HEK293 (cell line): ENCODE data around the gene TIGD7.

Experiments
- GLI4 ChIP-seq: fragments of 450-650 bp; formaldehyde crosslinking; IDR thresholded peaks from 2 replicates; pipeline ENCODE4 v1.5.1; 2016; ENCODE audit warnings: missing biosample characterization, missing genetic modification characterization
- HOXC10 ChIP-seq: sonication (generic); formaldehyde crosslinking; IDR thresholded peaks from 2 replicates; pipeline ENCODE4 v1.8.1; 2023; ENCODE audit warnings: mild to moderate bottlenecking, missing genetic modification reagents
- HOXD13 ChIP-seq: sonication (generic); formaldehyde crosslinking; IDR thresholded peaks from 2 replicates; pipeline ENCODE4 v1.8.0; 2022; ENCODE audit warnings: missing genetic modification reagents, borderline replicate concordance
- KLF7 ChIP-seq: fragments of 450-650 bp; formaldehyde crosslinking; IDR thresholded peaks from 2 replicates; pipeline ENCODE4 v1.5.1; 2016; ENCODE audit warnings: missing biosample characterization, missing genetic modification characterization, borderline replicate concordance
- OVOL3 ChIP-seq: fragments of 450-650 bp; formaldehyde crosslinking; IDR thresholded peaks from 2 replicates; pipeline ENCODE4 v1.5.1; 2016; ENCODE audit warnings: missing biosample characterization, missing genetic modification characterization
- SP2 ChIP-seq: fragments of 450-650 bp; formaldehyde crosslinking; IDR thresholded peaks from 2 replicates; pipeline ENCODE4 v1.5.1; 2016; ENCODE audit warnings: missing biosample characterization, missing genetic modification characterization
- SP3 ChIP-seq: fragments of 450-650 bp; formaldehyde crosslinking; IDR thresholded peaks from 2 replicates; pipeline ENCODE4 v1.5.1; 2016; ENCODE audit warnings: missing biosample characterization, missing genetic modification characterization
- YY1 ChIP-seq: fragments of 450-650 bp; formaldehyde crosslinking; IDR thresholded peaks from 2 replicates; pipeline ENCODE4 v1.5.1; 2018; ENCODE audit warnings: missing biosample characterization, missing genetic modification characterization
- YY2 ChIP-seq: fragments of 450-650 bp; formaldehyde crosslinking; IDR thresholded peaks from 2 replicates; pipeline ENCODE4 v1.5.1; 2016; ENCODE audit warnings: missing biosample characterization, missing genetic modification characterization
- ZEB2 ChIP-seq: fragments of 450-650 bp; formaldehyde crosslinking; IDR thresholded peaks from 2 replicates; pipeline ENCODE4 v1.5.1; 2016; ENCODE audit warnings: missing biosample characterization, missing genetic modification characterization
- ZFP37 ChIP-seq: fragments of 450-650 bp; formaldehyde crosslinking; IDR thresholded peaks from 2 replicates; pipeline ENCODE4 v1.5.1; 2016; ENCODE audit warnings: missing biosample characterization, missing genetic modification characterization
- ZIC2 ChIP-seq: fragments of 450-650 bp; formaldehyde crosslinking; IDR thresholded peaks from 2 replicates; pipeline ENCODE4 v1.5.1; 2016; ENCODE audit warnings: missing biosample characterization, missing genetic modification characterization
- ZNF133 ChIP-seq: fragments of 450-650 bp; formaldehyde crosslinking; IDR thresholded peaks from 2 replicates; pipeline ENCODE4 v1.5.1; 2016; ENCODE audit warnings: missing biosample characterization, missing genetic modification characterization
- ZNF157 ChIP-seq: fragments of 450-650 bp; formaldehyde crosslinking; IDR thresholded peaks from 2 replicates; pipeline ENCODE4 v1.5.1; 2016; ENCODE audit warnings: missing biosample characterization, missing genetic modification characterization
- ZNF19 ChIP-seq: fragments of 450-650 bp; formaldehyde crosslinking; IDR thresholded peaks from 2 replicates; pipeline ENCODE4; 2016; ENCODE audit warnings: missing biosample characterization, missing genetic modification characterization, low read depth
- ZNF202 ChIP-seq: fragments of 450-650 bp; formaldehyde crosslinking; IDR thresholded peaks from 2 replicates; pipeline ENCODE4 v1.5.1; 2016; ENCODE audit warnings: missing biosample characterization, missing genetic modification characterization, borderline replicate concordance
- ZNF223 ChIP-seq: fragments of 450-650 bp; formaldehyde crosslinking; IDR thresholded peaks from 2 replicates; pipeline ENCODE4 v1.5.1; 2016; ENCODE audit warnings: missing biosample characterization, missing genetic modification characterization
- ZNF24 ChIP-seq: fragments of 450-650 bp; formaldehyde crosslinking; IDR thresholded peaks from 2 replicates; pipeline ENCODE4 v1.5.1; 2016; ENCODE audit warnings: missing biosample characterization, missing genetic modification characterization
- ZNF311 ChIP-seq: fragments of 450-650 bp; formaldehyde crosslinking; IDR thresholded peaks from 2 replicates; pipeline ENCODE4 v1.5.1; 2017; ENCODE audit warnings: missing biosample characterization, missing genetic modification characterization, borderline replicate concordance
- ZNF335 ChIP-seq: fragments of 450-650 bp; formaldehyde crosslinking; conservative IDR thresholded peaks from 2 replicates; pipeline ENCODE4 v1.5.1; 2016; ENCODE audit warnings: missing biosample characterization, missing genetic modification characterization
- ZNF37A ChIP-seq: fragments of 450-650 bp; IDR thresholded peaks from 2 replicates; pipeline ENCODE4 v1.5.1; 2018; ENCODE audit warnings: missing biosample characterization, missing genetic modification characterization
- ZNF416 ChIP-seq: fragments of 450-650 bp; formaldehyde crosslinking; IDR thresholded peaks from 2 replicates; pipeline ENCODE4 v1.5.1; 2016; ENCODE audit warnings: missing biosample characterization, missing genetic modification characterization
- ZNF423 ChIP-seq: fragments of 450-650 bp; formaldehyde crosslinking; IDR thresholded peaks from 2 replicates; pipeline ENCODE4 v1.5.1; 2016; ENCODE audit warnings: missing biosample characterization, missing genetic modification characterization
- ZNF449 ChIP-seq: fragments of 450-650 bp; formaldehyde crosslinking; IDR thresholded peaks from 2 replicates; pipeline ENCODE4 v1.5.1; 2017; ENCODE audit warnings: missing biosample characterization, mild to moderate bottlenecking, missing genetic modification characterization, moderate library complexity
- ZNF473 ChIP-seq: fragments of 450-650 bp; formaldehyde crosslinking; IDR thresholded peaks from 2 replicates; pipeline ENCODE4 v1.5.1; 2017; ENCODE audit warnings: missing biosample characterization, missing genetic modification characterization
- ZNF501 ChIP-seq: fragments of 450-650 bp; formaldehyde crosslinking; IDR thresholded peaks from 2 replicates; pipeline ENCODE4 v1.5.1; 2016; ENCODE audit warnings: missing biosample characterization, missing genetic modification characterization
- ZNF521 ChIP-seq: fragments of 450-650 bp; formaldehyde crosslinking; IDR thresholded peaks from 2 replicates; pipeline ENCODE4 v1.5.1; 2017; ENCODE audit warnings: missing biosample characterization, mild to moderate bottlenecking, missing genetic modification characterization
- ZNF629 ChIP-seq: fragments of 450-650 bp; formaldehyde crosslinking; IDR thresholded peaks from 2 replicates; pipeline ENCODE4 v1.5.1; 2017; ENCODE audit warnings: missing biosample characterization, missing genetic modification characterization
- ZNF664 ChIP-seq: fragments of 450-650 bp; formaldehyde crosslinking; IDR thresholded peaks from 2 replicates; pipeline ENCODE4 v1.5.1; 2016; ENCODE audit warnings: missing biosample characterization, missing genetic modification characterization
- ZNF76 ChIP-seq: fragments of 450-650 bp; formaldehyde crosslinking; IDR thresholded peaks from 2 replicates; pipeline ENCODE4; 2016; ENCODE audit warnings: low read depth, missing biosample characterization, missing genetic modification characterization, borderline replicate concordance
- ZNF837 ChIP-seq: fragments of 450-650 bp; formaldehyde crosslinking; IDR thresholded peaks from 2 replicates; pipeline ENCODE4 v1.5.1; 2016; ENCODE audit warnings: missing biosample characterization, missing genetic modification characterization
- TF ChIP-seq, protein P1 (sequence below): IDR thresholded peaks from 2 replicates; pipeline ENCODE4 v1.6.1; 2011; ENCODE audit warnings: mild to moderate bottlenecking, low read depth, low read length, borderline replicate concordance
- TF ChIP-seq, protein P2 (sequence below): fragments of 450-650 bp; formaldehyde crosslinking; IDR thresholded peaks from 2 replicates; pipeline ENCODE4 v1.5.1; 2016; ENCODE audit warnings: missing biosample characterization, missing genetic modification characterization
- TF ChIP-seq, protein P3 (sequence below): fragments of 450-650 bp; formaldehyde crosslinking; IDR thresholded peaks from 2 replicates; pipeline ENCODE4 v1.5.1; 2016; ENCODE audit warnings: missing biosample characterization, missing genetic modification characterization
- TF ChIP-seq, protein P4 (sequence below): fragments of 450-650 bp; formaldehyde crosslinking; IDR thresholded peaks from 2 replicates; pipeline ENCODE4 v1.5.1; 2016; ENCODE audit warnings: missing biosample characterization, missing genetic modification characterization

Gene TIGD7

DNA sequence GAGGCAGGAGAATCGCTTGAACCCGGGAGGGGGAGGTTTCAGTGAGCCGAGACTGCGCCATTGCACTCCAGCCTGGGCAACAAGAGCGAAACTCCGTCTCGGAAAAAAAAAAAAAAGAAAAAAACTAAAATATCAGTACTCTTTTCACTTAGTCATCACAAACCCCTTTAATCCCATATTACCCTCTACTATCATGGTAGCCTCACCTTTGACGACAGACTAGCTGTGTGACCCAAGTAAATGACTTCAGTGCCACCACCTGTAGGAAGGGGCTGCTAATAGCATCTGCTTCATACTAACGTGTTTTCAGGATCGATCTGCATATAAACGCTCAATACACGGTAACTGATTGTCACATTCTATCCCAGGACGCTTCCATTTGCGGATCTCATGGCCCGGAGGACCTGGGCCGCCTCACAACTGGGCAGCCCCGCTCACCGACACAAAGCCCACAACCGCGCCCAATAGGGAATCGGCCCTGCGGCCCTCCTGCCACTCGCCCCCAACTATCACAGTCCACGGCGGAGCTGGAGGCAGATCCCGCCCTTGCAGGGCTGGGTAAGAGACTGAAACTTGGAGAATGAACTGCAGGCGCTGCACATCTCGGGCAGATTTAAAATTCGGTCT, 23.0 kb downstream of the TIGD7 start (continued):
- TF ChIP-seq SP2 (tag by site-specific recombination) (peak; percentile 84), ZNF202 (tag by site-specific recombination) (no peak), OVOL3 (tag by site-specific recombination) (no peak), ZNF501 (tag by site-specific recombination) (no peak), ZNF24 (tag by site-specific recombination) (0 out of 2 replicates have a peak, but pooled peaks have one; percentile 7), ZNF335 (tag by site-specific recombination) (peak; percentile 65), YY1 (no peak), ZNF157 (no peak), HOXD13 (CRISPR knock-in tag) (no peak), ZIC2 (tag by site-specific recombination) (peak; percentile 76; the same call in 1 of the 2 replicates), ZNF423 (tag by site-specific recombination) (no peak), GLI4 (tag by site-specific recombination) (no peak), ZNF223 (tag by site-specific recombination) (no peak), ZNF311 (no peak), ZEB2 (tag by site-specific recombination) (peak; percentile 13; the same call in 1 of the 2 replicates), ZNF76 (tag by site-specific recombination) (no peak), ZFP37 (peak; percentile 19; the same call in 1 of the 2 replicates), SP3 (tag by site-specific recombination) (no peak), HOXC10 (CRISPR knock-in tag) (no peak), ZNF473 (tag by site-specific recombination) (no peak), KLF7 (no peak), ZNF837 (no peak), ZNF19 (tag by site-specific recombination) (no peak), ZNF449 (tag by site-specific recombination) (no peak; the same call in 1 of the 2 replicates), ZNF664 (no peak), ZNF629 (peak; percentile 12; the same call in 1 of the 2 replicates), ZNF133 (tag by site-specific recombination) (no peak), ZNF521 (no peak), ZNF37A (no peak), ZNF416 (no peak), YY2 (tag by site-specific recombination) (no peak)
- TF ChIP-seq, protein P1, sequence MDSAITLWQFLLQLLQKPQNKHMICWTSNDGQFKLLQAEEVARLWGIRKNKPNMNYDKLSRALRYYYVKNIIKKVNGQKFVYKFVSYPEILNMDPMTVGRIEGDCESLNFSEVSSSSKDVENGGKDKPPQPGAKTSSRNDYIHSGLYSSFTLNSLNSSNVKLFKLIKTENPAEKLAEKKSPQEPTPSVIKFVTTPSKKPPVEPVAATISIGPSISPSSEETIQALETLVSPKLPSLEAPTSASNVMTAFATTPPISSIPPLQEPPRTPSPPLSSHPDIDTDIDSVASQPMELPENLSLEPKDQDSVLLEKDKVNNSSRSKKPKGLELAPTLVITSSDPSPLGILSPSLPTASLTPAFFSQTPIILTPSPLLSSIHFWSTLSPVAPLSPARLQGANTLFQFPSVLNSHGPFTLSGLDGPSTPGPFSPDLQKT = no peak
- TF ChIP-seq, protein P2, sequence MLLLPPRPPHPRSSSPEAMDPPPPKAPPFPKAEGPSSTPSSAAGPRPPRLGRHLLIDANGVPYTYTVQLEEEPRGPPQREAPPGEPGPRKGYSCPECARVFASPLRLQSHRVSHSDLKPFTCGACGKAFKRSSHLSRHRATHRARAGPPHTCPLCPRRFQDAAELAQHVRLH (tag by site-specific recombination) = 0 out of 2 replicates have a peak, but pooled peaks have one; percentile 38
- TF ChIP-seq, protein P3, sequence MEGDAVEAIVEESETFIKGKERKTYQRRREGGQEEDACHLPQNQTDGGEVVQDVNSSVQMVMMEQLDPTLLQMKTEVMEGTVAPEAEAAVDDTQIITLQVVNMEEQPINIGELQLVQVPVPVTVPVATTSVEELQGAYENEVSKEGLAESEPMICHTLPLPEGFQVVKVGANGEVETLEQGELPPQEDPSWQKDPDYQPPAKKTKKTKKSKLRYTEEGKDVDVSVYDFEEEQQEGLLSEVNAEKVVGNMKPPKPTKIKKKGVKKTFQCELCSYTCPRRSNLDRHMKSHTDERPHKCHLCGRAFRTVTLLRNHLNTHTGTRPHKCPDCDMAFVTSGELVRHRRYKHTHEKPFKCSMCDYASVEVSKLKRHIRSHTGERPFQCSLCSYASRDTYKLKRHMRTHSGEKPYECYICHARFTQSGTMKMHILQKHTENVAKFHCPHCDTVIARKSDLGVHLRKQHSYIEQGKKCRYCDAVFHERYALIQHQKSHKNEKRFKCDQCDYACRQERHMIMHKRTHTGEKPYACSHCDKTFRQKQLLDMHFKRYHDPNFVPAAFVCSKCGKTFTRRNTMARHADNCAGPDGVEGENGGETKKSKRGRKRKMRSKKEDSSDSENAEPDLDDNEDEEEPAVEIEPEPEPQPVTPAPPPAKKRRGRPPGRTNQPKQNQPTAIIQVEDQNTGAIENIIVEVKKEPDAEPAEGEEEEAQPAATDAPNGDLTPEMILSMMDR (tag by site-specific recombination) = no peak
- TF ChIP-seq, protein P4, sequence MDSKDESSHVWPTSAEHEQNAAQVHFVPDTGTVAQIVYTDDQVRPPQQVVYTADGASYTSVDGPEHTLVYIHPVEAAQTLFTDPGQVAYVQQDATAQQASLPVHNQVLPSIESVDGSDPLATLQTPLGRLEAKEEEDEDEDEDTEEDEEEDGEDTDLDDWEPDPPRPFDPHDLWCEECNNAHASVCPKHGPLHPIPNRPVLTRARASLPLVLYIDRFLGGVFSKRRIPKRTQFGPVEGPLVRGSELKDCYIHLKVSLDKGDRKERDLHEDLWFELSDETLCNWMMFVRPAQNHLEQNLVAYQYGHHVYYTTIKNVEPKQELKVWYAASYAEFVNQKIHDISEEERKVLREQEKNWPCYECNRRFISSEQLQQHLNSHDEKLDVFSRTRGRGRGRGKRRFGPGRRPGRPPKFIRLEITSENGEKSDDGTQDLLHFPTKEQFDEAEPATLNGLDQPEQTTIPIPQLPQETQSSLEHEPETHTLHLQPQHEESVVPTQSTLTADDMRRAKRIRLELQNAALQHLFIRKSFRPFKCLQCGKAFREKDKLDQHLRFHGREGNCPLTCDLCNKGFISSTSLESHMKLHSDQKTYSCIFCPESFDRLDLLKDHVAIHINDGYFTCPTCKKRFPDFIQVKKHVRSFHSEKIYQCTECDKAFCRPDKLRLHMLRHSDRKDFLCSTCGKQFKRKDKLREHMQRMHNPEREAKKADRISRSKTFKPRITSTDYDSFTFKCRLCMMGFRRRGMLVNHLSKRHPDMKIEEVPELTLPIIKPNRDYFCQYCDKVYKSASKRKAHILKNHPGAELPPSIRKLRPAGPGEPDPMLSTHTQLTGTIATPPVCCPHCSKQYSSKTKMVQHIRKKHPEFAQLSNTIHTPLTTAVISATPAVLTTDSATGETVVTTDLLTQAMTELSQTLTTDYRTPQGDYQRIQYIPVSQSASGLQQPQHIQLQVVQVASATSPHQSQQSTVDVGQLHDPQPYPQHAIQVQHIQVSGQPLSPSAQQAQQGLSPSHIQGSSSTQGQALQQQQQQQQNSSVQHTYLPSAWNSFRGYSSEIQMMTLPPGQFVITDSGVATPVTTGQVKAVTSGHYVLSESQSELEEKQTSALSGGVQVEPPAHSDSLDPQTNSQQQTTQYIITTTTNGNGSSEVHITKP (tag by site-specific recombination) = peak; percentile 85
